Astrocyte of the hippocampus (primary cell): ENCODE results near the gene LAPTM4A.

Experiments used
- DNase-seq: peaks from one replicate; pipeline ENCODE4 v3.0.0; 2011; ENCODE audit warnings: low read depth, low spot score

LAPTM4A gene

DNA sequence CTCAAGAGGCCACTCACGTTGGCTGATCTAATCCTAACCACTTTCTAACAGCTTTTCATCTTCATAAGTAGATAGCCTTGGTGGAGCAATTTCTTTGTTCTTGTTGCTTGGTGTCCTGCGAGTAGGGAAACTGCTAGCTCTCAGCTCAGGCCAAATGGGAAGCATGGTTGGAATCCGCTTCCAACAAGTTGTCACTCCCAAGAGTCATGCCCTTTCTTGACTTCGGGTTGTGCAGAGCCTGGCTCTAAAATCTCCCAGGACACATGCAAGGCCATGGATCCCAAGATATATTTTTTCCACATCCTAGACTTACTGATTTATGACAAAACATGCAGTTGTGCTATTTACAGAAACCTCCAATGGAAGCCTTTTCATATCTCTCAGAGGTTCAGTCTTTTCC, 31.7 kb downstream of the LAPTM4A start:
- no peak for DNase-seq

DNA sequence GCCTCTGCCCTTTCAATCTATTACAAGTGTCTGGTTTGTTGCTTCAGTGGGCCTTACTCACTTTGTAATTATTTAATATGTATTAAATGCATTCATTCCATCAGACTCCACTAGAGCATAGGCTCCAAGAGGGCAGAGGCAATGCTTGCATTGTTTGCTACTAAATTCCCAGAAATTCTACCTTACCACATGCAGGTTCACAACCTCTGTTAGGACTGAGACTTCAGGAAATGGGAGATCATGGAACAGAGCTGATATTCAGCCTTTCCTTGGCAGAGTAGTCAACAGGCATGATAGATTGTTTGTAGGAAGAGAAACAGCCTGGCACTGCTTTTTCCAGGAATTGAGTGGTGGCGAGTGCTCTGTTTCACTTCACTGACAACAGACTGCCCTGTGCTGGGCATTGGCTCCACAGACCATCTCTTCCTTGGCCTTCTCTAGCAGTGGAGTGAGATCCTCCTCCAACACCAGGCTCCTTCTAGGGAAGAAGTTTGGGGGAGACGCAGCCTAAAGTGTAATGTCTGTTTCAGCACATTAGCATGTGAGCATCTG, 32.8 kb downstream of the LAPTM4A start:
- DNase-seq, result no peak

- no peak for DNase-seq
These were observed 35.1 kb downstream of the LAPTM4A start for GRCh38 chr2:20016346-20016745.

GRCh38 chr2:20015482-20016083, 35.8 kb downstream of the LAPTM4A start:
- DNase-seq, result peak; percentile 71

DNA sequence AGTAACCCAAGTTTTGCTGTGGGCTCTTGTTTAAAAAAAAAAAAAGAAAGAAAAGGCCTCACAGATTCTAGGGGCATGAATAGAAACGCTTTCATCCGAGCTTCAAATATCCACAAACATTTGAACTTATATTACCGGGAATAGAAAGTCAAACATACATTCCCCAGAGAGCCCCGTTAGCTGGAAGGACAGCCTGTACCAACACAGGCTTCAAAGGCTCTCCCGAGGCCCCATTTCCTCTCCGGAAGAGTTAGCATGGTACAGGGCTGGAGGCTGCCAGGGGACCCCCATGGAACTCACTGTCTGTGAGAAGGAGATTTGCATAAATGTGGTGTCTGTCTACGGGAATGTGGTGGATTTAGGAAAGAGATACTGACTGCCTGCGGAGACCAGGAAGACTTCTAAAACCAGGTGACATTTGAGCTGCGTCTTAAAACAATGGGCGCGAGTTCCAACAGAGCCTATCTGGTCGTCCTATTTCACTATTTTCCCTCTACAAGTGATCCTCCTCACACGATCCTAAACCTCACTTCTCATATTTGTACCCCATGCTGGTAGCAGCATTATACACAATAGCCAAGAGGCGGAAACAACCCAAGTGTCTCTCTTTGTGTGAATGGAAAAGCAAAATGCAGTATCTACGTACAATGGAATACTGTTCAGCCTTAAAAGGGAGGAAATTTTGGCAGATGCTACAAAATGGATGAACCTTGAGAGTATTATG, 38.1 kb downstream of the LAPTM4A start:
- no peak for DNase-seq

DNA sequence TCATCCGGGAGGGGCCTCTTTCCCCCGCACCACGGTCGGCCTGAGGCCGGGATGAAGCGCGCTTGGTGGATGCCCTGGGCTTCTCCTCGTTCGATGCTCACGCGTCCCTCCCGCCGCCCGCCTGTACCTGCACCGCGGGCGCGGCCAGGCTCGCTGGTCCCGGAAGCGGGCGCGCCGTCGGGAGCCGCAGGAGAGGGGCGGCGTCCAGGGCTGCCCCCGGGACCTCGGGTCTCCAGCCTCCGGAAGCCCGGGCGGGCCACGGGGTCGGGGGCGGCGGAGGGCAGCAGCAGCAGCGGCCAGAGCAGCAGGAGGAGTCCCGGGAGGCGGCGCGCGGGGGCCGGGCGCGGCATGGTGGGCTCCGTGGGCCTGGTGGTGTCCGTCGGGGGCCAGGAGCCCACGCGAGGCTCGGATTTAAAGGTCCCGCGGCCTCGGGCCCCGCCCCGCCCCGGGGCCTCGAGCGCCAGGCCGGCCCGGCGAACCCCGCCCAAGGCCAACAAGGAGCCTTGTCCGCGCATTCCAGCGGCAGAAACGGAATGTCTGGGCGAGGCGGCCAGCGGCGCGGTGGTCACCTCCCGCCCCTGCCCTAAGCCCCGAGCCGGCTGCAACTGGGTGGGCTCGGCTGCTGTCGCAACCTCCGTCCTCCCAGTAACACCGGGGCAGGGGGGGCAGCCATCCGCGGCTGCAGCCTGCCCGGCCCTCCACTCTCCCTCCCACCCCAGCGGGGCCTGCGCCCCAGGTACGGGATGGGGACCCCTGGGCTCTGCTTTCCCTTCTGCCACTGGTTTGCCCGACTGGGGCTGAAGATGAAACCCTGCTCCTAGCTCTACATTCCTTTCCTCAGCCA, 38.9 kb downstream of the LAPTM4A start, which contains the start of gene MATN3:
MATN3 (minus strand) TSS at position 387 of the 844 bp plus-strand sequence; CDS start at position 350, 37 bp downstream.
- peak; percentile 87 for DNase-seq

DNA sequence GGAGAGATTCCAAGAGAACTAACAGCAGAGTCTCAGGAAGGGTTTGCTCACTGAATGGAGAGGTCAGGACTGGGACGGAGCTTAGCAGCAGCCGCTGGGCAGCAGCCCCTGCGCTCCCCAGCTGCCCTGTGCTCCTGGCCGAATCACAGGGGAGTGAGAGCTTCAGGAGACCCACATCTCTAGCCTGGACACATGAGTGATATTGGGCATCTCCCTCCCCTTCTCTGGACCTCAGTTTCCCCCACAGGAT, 39.5 kb downstream of the LAPTM4A start:
- no peak for DNase-seq

DNA sequence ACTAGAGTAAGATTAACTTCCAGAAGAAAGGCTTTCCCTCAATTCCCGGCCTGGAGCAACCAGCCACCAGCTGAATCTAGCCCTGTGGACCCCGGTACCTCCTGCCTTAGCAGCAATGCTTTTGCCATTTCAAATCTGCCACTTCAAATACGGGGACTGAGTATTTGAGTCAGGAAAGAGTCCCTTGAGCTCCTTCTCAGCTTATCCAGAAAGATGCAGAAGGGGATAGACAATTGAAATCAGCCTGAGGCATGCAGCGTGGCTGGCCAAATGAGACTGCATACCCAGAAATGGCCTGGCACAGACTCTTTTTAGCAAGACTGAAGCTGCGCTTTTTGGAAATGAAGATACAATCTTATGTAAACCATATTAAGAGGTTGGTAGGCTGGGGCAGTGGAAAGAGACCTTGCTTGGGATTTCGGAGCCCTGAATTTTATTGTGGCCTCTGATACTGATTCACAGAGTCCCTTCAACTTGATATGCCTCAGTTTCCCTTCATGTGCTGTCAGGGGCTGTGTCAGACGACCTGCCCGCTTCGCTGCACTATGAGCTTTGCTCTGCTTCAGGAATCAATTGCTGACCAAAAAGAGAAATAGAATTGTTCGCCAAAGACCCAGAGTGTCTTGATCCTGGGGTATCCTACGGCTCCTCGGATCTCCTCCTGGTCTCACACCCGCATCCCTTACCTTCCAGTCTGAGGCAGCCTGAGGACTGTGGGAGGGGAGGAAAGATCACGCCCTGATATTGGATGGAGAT, 40.0 kb downstream of the LAPTM4A start:
- no peak for DNase-seq

GRCh38 chr2:20008703-20009102, 42.7 kb downstream of the LAPTM4A start:
- no peak for DNase-seq

DNA sequence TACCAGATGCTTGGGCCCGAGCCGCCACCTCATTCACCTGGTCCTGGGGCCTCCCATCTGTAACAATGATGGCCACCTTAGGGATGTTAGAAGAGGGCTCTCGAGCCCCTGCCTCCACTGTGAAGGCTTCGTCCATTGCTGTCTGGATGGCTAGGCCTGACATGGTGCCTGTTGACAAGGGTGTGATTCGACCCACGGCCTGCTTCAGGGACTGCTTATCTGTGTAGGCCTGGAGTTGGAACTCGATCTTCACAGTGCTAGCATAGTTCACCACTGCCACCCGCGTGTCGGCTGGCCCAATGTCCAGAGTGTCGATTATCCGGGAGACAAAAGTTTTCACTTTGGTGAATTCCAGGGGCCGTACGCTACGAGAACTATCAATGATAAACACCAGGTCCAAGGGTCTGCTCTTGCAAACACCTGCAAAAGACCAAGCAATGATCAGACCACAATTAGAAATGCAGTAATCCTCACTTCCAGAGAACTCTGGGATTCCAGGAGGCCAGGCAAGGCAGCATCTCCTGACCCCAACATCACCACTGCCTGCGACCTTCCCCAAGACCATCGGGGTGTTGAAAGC, 45.4 kb downstream of the LAPTM4A start:
- DNase-seq, result no peak

- DNase-seq, result no peak
These were observed 46.3 kb downstream of the LAPTM4A start for GRCh38 chr2:20005067-20005627.

- DNase-seq, result no peak
These were observed 50.0 kb downstream of the LAPTM4A start for GRCh38 chr2:20001361-20001863.

DNA sequence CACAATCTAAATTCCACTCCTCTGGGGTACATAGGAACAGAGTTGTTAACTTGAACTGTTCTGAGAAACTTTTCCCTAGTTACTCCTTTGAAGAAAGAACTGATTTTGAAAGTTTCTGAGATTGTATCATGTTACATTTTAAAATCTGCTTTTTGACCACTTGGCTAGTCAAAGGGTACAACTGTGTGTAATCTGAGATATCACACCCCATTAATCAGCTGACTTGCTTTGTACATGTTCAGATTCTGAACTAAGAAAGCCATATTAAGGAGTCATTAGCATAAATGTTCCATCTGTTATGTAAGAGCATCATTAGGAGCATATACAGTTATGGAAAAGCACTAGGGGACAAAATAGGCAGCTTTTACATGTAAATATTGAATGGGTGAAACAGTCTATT, 57.7 kb downstream of the LAPTM4A start:
- no peak for DNase-seq

DNA sequence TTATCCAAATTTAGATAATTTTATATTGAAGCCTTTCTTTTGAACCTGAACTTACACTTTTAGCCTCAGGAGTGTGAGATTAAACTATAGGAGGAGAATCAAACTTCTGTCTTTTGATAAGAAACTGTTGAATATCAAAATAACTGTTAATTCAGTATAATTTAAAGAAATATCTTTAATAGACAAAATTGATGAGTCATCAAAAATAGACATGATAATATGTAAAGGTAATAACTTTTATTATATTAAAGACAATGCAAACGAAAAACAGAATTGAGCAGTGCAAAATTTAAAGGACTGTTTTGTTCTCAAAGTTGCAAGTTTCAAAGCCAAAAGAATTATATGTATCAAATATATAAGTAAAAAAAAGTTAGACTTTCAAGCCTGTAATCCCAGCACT, 59.5 kb downstream of the LAPTM4A start:
- DNase-seq, result no peak

DNA sequence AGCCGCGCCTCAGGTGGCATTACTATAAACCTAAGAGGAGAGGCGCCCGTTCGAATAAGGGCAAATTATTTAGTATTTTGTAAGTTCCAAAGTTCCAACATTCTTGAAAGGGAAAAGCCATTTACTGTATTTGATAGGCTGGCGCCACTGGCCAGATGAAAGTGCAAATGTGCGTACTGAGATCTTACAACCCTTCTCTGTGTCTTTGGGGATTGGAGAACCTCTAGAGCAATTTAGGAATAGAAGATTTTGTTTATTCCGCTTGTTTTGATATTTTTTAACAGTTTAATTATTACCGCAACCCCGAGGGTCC, 61.1 kb downstream of the LAPTM4A start:
- DNase-seq, result no peak

DNA sequence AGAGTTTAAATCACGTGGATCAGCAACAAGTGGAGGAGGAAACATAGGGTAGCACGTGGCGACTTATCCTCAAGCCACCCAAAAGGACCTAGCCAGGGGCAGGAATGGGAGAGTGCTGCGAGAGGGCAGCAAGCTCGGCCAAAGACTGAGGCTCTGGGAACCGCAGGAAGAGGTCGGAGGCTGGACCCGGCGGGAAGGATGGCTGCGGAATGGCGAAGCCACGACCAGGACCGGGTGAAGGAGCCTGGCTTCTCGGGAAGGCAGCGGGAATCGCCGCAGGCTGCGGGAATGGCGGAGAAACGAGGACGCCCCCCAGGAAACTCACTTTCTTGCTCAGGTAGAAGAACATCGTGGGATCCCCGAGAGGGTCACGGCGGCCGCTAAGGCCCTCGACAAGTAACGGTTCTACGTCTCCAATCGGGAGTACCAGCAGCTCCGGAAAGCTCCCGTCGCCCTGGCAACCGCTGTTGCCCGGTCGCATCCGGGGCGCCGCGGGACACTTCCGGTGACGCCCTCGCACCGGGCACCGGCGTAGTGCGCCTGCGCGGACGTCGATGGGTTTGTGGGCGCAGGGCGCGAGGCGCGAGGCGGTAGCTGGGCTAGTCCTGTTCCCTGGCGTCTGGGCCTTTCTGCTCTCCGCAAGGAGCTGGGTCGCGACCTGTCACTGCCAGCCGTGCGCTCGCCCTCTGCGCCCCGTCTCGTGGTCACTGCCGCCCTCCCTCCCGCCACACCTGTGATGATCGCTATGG, 61.6 kb downstream of the LAPTM4A start, which contains the start of gene WDR35:
WDR35 (minus strand) TSS at position 439 of the 749 bp plus-strand sequence; CDS start at position 349, 90 bp downstream.
- peak; percentile 97 for DNase-seq

DNA sequence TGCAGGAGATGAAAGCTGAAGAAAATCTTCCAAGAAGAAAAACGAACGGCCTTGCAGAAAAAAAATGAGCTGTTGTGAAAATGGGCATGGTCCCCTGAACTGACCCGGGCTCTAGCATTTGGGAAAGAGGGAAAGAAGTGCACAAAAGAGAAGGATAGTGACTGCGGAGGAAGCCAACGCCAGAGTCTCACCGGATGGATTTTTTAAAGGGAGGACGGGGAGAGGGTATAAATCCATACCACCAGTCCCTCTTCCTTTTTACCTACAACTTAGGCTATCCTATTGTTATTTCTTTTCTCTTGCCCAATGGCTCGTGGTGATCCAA, 62.1 kb downstream of the LAPTM4A start:
- no peak for DNase-seq

DNA sequence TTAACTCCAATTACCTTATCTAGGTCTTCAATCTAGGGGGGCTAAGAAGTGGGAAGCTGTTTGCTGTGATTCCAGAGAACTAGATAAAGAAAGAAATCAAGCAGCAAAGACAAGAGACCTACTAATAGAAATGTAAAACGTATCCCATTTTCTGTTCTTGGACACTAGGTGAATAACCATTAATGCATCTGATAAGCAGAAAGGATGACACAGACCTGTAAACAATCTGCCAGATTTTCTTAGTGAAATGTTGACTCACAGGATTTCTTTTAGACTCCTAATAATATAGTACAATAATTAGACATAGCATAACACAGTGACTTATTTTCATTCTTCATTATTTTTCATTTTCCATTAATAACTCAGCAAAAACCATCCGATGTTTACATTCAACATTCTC, 62.8 kb downstream of the LAPTM4A start:
- DNase-seq, result no peak

GRCh38 chr2:19987936-19988335, 63.5 kb downstream of the LAPTM4A start:
- DNase-seq, result no peak
